ENCODE measurements around the gene SLC16A11. TPM values are rescaled to one million over a fixed set of nuclear protein-coding genes. Genes with fewer than 3 reads are reported as not detected.

The SLC16A11 gene
- total RNA-seq, 1 donor from 2014 or later: not detected

Small RNAs within 50 kb of the gene (small RNA-seq; reads per million reads assigned to genes)
- gene AC120057.1: not detected

Other genes starting within 250 kb of the SLC16A11 start
- gene TEKT1, start 212.4 kb downstream of the SLC16A11 start, total RNA-seq: 0.41 TPM
- gene ALOX12, start 48.0 kb downstream of the SLC16A11 start, total RNA-seq: under 0.01 TPM
- gene RNASEK, start 31.5 kb downstream of the SLC16A11 start, total RNA-seq: 13.5 TPM
- gene BCL6B, start 21.0 kb downstream of the SLC16A11 start, total RNA-seq: 2.0 TPM
- 0.82 TPM for gene SLC16A13, start 8.1 kb downstream of the SLC16A11 start, total RNA-seq
- not detected for gene CLEC10A, start 36.2 kb upstream of the SLC16A11 start, total RNA-seq
- not detected for gene ASGR2, start 70.7 kb upstream of the SLC16A11 start, total RNA-seq
- 18.8 TPM for gene ASGR1, start 135.3 kb upstream of the SLC16A11 start, total RNA-seq
- 111 TPM for gene DLG4, start 175.7 kb upstream of the SLC16A11 start, total RNA-seq
- 65.6 TPM for gene ACADVL, start 175.8 kb upstream of the SLC16A11 start, total RNA-seq
- 53.4 TPM for gene DVL2, start 190.4 kb upstream of the SLC16A11 start, total RNA-seq
- 34.6 TPM for gene PHF23, start 195.4 kb upstream of the SLC16A11 start, total RNA-seq
- 108 TPM for gene GABARAP, start 198.4 kb upstream of the SLC16A11 start, total RNA-seq
- gene CTDNEP1, start 207.6 kb upstream of the SLC16A11 start, total RNA-seq: 18.8 TPM
- 26.9 TPM for gene ELP5, start 208.1 kb upstream of the SLC16A11 start, total RNA-seq
- 0.82 TPM for gene CLDN7, start 218.4 kb upstream of the SLC16A11 start, total RNA-seq
- gene SLC2A4, start 237.6 kb upstream of the SLC16A11 start, total RNA-seq: under 0.01 TPM